SU-DHL-6 (cell line): ENCODE measurements around the gene TSLP.

ENCODE experiments used
- EZH2phosphoT487 ChIP-seq: fragments of 200-600 bp; sonication (generic), shearing (Covaris generic); conservative IDR thresholded peaks from 2 replicates; pipeline ENCODE4 v1.6.1; 2018; ENCODE audit warnings: mild to moderate bottlenecking, antibody characterized with exemption, low read length, moderate library complexity, mixed read lengths
- TF ChIP-seq, protein P1 (sequence below): fragments of 200-600 bp; sonication (generic); IDR thresholded peaks from one replicate; pipeline ENCODE4 v1.5.1; 2017; ENCODE audit warnings: antibody characterized with exemption, mild to moderate bottlenecking, low read length, moderate library complexity; ENCODE audit not compliant: insufficient read depth, poor library complexity, severe bottlenecking

DNA sequence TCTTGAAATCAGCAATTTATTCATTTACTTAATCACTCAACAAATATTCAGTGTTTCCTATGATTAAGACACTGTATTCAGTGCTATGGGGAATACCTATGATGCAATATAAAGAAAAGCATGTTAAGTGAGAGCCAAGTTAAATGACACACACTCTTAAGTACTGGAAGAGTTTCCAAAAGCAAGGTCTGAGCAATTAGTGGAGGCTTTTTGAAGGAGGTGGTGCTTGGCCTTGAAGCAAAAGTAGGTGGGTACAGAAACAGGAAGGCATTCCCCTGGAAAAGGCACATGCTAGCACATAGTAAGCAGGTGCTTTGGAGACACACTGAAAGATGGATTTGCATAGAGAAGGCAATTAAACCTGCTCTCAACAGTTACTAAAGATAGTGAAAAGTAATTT, 4.0 kb downstream of the TSLP start:
- TF ChIP-seq, protein P1, sequence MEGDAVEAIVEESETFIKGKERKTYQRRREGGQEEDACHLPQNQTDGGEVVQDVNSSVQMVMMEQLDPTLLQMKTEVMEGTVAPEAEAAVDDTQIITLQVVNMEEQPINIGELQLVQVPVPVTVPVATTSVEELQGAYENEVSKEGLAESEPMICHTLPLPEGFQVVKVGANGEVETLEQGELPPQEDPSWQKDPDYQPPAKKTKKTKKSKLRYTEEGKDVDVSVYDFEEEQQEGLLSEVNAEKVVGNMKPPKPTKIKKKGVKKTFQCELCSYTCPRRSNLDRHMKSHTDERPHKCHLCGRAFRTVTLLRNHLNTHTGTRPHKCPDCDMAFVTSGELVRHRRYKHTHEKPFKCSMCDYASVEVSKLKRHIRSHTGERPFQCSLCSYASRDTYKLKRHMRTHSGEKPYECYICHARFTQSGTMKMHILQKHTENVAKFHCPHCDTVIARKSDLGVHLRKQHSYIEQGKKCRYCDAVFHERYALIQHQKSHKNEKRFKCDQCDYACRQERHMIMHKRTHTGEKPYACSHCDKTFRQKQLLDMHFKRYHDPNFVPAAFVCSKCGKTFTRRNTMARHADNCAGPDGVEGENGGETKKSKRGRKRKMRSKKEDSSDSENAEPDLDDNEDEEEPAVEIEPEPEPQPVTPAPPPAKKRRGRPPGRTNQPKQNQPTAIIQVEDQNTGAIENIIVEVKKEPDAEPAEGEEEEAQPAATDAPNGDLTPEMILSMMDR = no peak
- TF ChIP-seq EZH2phosphoT487 = no peak
